NCI-H1092 (cell line): ENCODE results near the gene UBR3.
"Not testable (repeated sequence)": the region's sequence is repeated elsewhere in the genome, so short reads cannot be mapped to it uniquely, and the experiment has no call there.

ENCODE experiments used
- DNase-seq: peaks from one replicate; lab custom pipeline; 2025; lab: John Stamatoyannopoulos, UW

Gene UBR3

GRCh38 chr2:169946092-169946491, 118.8 kb downstream of the UBR3 start:
- no peak for DNase-seq

DNA sequence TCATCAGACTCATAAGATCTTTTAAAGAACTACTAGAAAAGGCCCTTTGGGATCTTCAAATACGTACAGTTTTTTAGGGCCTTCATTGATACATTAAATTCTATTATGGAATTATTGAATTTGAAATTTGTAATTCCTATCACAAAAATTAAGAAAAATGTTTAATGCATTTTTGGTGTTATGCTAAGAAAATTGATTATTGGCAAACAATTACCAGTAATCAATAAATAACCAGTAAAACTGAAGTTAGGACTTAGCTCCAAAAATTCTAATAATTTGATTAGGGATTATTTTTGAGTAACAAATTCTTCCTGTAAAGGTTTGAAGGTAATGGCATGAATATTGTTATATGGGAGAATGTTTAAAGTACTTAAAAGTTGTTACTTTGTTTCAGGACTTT, 119.3 kb downstream of the UBR3 start:
- no peak for DNase-seq

DNA sequence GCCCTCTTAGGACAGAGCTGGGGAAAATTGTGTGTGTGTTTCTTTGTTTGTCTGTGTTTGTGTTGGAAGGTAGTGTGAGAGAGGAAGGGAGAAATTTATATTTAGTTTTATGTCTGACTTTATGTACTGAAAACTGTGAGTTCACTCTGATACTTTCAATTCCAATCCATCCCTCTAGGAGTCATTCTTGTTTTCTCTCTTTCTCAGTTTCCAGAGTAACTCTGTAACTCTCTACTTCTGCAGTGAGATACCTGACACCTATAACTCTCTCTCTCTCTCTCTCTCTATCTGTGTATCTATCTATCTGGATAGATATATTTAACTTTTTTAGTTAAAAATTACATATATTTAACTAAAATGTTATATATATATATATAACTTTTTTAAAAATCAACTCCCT, 128.7 kb downstream of the UBR3 start:
- DNase-seq: no peak

- DNase-seq: not testable (repeated sequence)
Measured at GRCh38 chr2:169957219-169957618, 130.0 kb downstream of the UBR3 start.

DNA sequence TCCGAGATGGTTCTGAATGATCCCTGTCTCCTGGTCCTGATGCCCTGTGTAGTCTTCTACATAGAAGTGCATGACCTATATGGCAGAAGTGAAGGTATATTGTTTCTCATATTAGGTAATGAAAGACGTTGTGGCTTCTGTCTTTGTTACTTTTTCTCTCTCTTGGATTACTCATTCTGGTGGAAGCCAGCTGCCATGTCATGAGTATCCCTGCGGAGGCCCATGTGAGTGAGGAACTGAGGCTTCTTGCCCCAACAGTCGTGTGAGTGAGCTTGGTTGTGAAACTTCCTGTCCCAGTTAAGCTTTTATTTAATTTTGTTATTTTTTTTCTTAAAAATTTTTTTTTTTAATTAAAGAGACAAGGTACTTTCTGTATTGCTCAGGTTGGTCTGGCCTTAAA, 134.7 kb downstream of the UBR3 start:
- no peak for DNase-seq

DNA sequence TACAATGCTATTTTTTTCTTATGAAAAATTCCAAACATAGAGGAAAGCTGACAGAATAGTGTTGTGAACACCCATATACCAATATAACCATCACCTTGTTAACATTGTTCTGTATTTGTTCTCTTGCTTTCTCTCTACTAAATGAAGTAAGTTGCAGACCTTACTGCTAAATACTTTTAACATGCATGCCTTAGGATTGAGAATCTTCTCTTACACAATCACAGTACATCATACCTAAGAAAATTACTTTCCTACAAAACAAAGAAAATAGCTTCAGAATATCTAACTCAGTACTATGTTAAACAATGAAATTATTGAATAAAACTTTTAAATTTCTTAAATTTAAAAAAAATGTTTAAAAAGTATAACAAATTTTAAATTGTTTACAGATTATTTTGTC, 136.5 kb downstream of the UBR3 start:
- DNase-seq: no peak

GRCh38 chr2:169964740-169965139, 137.5 kb downstream of the UBR3 start:
- no peak for DNase-seq

- DNase-seq: no peak
Measured at GRCh38 chr2:169965495-169965894, 138.2 kb downstream of the UBR3 start.

GRCh38 chr2:169966454-169966853, 139.2 kb downstream of the UBR3 start:
- no peak for DNase-seq

GRCh38 chr2:169968743-169969142, 141.5 kb downstream of the UBR3 start:
- DNase-seq: no peak

DNA sequence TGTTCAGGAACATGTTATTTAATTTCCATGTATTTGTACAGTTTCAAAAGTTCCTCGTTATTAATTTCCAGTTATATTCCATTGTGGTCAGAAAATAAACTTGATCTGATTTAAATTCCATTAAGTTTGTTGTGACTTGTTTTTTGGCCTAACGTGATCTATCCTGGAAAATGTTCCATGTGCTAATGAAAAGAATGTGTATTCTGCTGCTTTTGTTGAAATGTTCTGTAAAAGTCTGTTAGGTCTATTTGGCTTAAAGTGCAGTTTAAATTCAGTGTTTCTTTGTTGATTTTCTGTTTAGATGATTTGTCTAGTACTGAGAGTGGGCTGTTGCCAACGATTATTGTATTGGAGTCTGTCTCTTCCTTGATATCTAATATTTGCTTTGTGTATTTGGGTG, 148.0 kb downstream of the UBR3 start:
- DNase-seq: no peak

DNA sequence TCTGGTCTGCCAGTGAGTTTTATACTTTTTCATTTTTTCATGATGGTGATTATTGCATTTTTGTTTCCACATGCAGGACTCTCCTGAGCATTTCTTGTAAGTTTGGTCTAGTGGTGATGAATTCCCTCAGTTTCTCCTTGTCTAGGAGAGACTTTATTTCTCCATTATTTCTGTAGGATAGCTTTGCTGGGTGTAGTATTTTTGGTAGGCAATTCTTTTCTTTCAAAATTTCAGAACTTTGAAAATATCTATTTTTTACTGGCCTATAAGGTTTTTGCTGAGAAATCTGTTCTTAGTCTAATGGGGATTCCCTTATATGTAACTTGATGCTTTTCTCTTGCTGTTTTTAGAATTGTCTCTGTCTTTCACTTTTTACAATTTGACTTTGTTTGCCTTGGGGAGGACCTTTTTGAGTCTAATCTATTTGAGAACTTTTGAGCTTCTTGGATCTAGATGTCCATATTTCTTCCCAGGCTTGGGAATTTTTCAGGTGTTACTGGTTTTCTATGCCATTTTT, 149.1 kb downstream of the UBR3 start:
- no peak for DNase-seq

DNA sequence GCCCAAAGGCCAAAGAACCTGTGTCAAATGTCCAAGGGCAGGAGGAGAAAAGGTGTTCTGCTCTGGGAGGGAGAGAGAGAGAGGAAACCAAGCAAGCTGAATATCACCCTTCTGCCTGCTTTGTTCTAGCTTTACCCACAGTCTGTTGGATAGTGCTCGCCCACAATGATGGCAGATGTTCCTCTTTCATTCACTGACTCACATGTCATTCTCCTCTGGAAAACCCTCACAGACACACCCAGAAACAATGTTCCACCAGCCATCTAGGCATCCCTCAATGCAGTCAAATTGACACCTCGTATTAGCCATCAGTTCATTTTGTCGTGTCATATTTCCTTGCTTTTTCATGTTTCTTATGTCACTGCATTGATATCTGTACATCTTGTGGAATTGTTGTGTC, 150.3 kb downstream of the UBR3 start:
- DNase-seq: no peak

GRCh38 chr2:169978402-169979017, 151.3 kb downstream of the UBR3 start:
- peak; percentile 0 for DNase-seq

DNA sequence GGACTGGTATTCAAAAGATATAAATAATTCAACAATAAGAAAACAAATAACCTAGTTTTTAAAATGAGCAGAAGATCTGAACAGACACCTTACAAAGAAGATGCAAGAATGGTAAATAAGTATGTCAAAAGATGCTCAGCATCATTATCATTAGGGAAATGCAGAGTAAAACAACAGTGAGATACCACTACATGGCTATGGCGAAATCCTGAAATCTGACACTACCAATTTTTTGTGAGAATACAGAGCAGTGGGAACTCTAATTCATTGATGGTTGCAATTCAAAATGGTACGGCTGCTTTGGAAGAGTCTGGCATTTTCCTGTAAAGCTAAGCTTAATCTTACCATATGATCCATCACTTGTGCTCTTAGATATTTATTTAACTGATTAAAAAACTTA, 151.8 kb downstream of the UBR3 start:
- no peak for DNase-seq

- DNase-seq: no peak
Measured at GRCh38 chr2:169980001-169980400, 152.7 kb downstream of the UBR3 start.

GRCh38 chr2:169980643-169981042, 153.4 kb downstream of the UBR3 start:
- DNase-seq: no peak

DNA sequence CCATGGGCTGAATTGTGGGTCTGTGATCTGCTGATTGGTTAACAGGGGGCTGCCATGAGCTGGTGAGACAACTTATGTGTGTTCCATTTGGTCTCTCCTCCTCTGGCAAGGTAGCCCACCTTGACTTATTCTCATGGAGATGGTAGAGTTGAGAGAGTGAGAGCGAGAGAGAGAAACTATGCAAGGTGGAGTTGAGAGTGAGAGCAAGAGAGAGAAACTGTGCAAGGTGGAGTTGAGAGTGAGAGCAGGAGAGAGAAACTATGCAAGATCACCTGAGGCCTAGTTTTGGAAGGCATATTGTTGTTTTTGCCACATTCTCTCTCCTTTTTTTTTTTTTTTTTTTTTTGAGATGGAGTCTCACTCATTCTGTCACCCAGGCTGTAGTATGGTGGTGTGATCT, 155.7 kb downstream of the UBR3 start:
- DNase-seq: no peak

DNA sequence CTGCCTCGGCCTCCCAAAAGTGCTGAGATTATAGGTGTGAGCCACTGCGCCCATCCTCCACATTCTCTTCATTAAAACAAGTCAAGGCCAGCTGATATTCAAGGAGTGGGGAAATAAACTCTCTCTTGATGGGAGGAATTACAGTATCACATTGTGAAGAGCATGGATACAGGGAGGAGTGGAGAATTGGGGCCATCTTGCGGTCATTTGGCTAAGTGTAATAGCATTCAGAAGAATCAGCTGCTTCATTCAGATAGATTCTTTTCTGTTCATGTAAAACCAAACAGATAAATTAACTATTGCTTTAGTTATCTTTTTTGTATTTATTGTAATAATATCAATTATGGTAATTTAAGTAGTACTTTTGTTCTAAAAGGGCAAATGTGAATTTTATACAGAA, 156.3 kb downstream of the UBR3 start:
- no peak for DNase-seq

GRCh38 chr2:169984145-169984544, 156.9 kb downstream of the UBR3 start:
- DNase-seq: no peak

DNA sequence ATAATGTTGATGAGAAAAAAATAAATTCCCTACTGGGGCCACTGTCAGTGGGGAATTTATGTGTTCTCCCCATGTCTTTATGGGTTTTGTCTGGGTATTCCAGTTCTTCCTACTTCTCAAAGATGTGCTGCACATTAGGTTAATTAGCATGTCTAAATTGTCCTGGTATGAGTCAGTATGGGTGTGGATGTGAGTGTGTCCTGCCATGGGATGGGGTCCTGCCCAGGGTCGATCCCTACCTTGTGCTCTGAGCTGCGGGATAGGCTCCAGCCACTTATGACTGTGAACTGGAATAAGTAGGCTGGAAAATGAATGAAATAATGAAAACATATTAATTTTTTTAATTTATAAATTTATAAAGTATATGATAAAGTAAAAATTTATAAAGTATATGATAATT, 167.5 kb downstream of the UBR3 start:
- no peak for DNase-seq

- no peak for DNase-seq
Measured at GRCh38 chr2:169997140-169997887, 170.1 kb downstream of the UBR3 start.

- no peak for DNase-seq
Measured at GRCh38 chr2:169999054-169999453, 171.8 kb downstream of the UBR3 start.

DNA sequence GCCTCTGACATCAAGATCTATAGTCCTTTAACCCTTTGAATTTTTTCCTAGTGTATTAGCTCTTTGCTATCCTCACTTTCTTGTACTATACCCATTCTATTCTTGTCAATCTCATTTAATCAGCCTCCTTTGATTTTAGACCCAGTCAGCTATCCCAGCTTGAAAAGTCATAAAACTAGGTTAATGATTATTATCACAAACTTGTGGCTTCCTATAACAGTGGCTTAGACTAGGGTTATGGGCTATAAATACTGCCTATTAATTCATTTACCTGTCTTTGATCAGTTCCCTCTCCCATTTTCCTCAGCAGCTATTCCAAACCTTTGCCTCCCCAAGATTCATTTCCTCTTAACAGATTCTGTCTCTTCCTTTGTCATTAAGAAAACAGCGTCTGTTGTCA, 174.8 kb downstream of the UBR3 start:
- no peak for DNase-seq
